ENCODE results near the gene ENGASE. TPM values are rescaled to one million over a fixed set of nuclear protein-coding genes. Genes with fewer than 3 reads are reported as not detected.

The ENGASE gene
- total RNA-seq, 3 donors from 2014 or later, result 27.4 to 35.0 (median 31.5) TPM

GRCh38 chr17:79095345-79096055, 20.9 kb downstream of the ENGASE start:
- Histone ChIP-seq H3K9me3 (no peaks in the 10 kb centered on the region), H3K4me1 (no peaks in the 10 kb centered on the region), H3K27ac (no peak overlapping the region), H3K27me3 (peaks cover 0 to 96% of the 10 kb centered on the region in 2 donors), H3K4me3 (no peak overlapping the region), H3K36me3 (no peaks in the 10 kb centered on the region)
- no peak for DNase-seq (ENCODE audit: low spot score in 2 of 2)
- intact Hi-C loops (cut with DNase I; ENCODE audit: low total_unique reads), result no loop called here
- TF ChIP-seq CTCF (IDR thresholded peaks at IDR 0.05), result no peak
- TF ChIP-seq POLR2A (IDR thresholded peaks at IDR 0.05), result no peak
- TF ChIP-seq POLR2AphosphoS5 (IDR thresholded peaks at IDR 0.05), result no peak

DNA sequence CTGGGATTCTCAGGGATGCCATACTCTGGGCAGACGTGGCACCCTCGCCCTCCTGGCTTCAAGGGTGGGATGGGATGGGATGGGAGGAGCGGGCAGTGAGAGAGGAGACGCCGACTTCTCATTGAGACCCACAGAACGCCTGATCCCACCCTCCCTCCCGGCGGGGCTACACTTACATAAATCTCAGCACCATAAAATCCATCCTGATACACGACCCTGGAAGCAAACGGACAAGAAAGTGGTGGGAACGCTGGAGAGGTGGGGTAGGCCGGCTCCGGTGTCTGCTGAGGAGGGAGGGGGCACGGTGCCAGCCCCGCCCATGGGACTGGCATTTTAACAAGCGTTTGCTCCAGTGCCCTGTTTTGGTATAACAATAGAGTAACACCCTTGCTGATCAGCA, 21.9 kb downstream of the ENGASE start:
- H3K4me1 ChIP-seq, result no peaks in the 10 kb centered on the region
- intact Hi-C loops (cut with DNase I; ENCODE audit: low total_unique reads), result no loop called here
- peaks cover 0 to 97% of the 10 kb centered on the region in 2 donors for H3K27me3 ChIP-seq
- H3K36me3 ChIP-seq, result no peaks in the 10 kb centered on the region
- TF ChIP-seq POLR2AphosphoS5 (IDR thresholded peaks at IDR 0.05), result no peak
- no peak for TF ChIP-seq CTCF (IDR thresholded peaks at IDR 0.05)
- DNase-seq (ENCODE audit: low spot score in 2 of 2), result no peak
- no peak overlapping the region for H3K4me3 ChIP-seq
- H3K27ac ChIP-seq, result no peak overlapping the region
- no peaks in the 10 kb centered on the region for H3K9me3 ChIP-seq

DNA sequence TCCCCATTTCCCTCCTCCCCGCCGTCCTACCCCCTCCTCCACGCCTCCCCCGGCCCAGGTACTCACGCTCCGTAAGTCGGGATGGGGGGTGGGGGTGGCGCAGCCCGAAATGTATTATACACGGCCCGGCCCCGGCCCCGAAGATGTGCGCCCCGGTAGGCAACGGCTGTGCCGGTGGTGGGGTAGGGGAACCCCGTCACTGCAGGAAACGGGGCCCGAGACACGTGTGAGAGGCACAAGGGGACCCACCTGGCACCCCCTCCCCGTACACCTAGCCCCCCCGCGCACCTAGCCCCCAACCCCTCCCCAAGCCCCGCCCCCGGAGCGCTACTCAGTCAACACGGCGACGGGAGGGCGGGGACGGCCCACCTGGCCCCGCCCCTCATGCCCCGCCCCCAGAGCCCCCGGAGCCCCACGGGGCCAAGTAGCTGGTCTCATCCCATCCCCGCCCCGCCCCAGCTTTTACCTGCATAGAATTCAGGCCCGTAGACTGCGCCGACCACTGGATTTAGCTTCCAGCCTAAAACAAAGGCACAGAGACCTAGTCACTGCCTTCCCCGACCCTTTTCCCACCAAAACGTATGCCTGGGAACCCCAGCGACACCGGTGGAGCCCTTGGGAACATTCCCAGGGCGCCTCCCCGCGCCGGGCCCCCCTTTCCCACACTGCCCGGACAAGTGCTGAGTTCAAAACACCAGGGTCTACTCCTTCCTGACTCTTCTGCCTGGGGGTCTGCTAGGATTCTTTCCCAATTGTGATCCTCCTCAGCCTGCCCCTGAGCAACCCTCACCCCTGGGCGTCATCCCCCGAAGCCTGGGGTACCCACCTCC, 22.8 kb downstream of the ENGASE start:
- Histone ChIP-seq H3K27me3 (peaks cover 2 to 97% of the 10 kb centered on the region in 2 donors), H3K4me1 (no peaks in the 10 kb centered on the region), H3K4me3 (no peak overlapping the region), H3K9me3 (no peaks in the 10 kb centered on the region), H3K36me3 (no peaks in the 10 kb centered on the region), H3K27ac (no peak overlapping the region)
- intact Hi-C loops (cut with DNase I; ENCODE audit: low total_unique reads), result no loop called here
- TF ChIP-seq POLR2A (IDR thresholded peaks at IDR 0.05) (no peak), POLR2AphosphoS5 (IDR thresholded peaks at IDR 0.05) (no peak), CTCF (IDR thresholded peaks at IDR 0.05) (no peak)
- no peak for DNase-seq (ENCODE audit: low spot score in 2 of 2)

GRCh38 chr17:79098282-79098867, 23.8 kb downstream of the ENGASE start:
- no peaks in the 10 kb centered on the region for H3K9me3 ChIP-seq
- no peaks in the 10 kb centered on the region for H3K4me1 ChIP-seq
- H3K4me3 ChIP-seq, result no peak overlapping the region
- DNase-seq (ENCODE audit: low spot score in 2 of 2), result no peak
- no peak for TF ChIP-seq CTCF (IDR thresholded peaks at IDR 0.05)
- TF ChIP-seq POLR2A (IDR thresholded peaks at IDR 0.05), result no peak
- TF ChIP-seq POLR2AphosphoS5 (IDR thresholded peaks at IDR 0.05), result no peak
- peaks cover 4 to 97% of the 10 kb centered on the region in 2 donors for H3K27me3 ChIP-seq
- intact Hi-C loops (cut with DNase I; ENCODE audit: low total_unique reads), result no loop called here
- no peaks in the 10 kb centered on the region for H3K36me3 ChIP-seq
- no peak overlapping the region for H3K27ac ChIP-seq

GRCh38 chr17:79100405-79100804, 25.8 kb downstream of the ENGASE start:
- no peak for TF ChIP-seq POLR2AphosphoS5 (IDR thresholded peaks at IDR 0.05)
- no peak for TF ChIP-seq CTCF (IDR thresholded peaks at IDR 0.05)
- no peak for TF ChIP-seq POLR2A (IDR thresholded peaks at IDR 0.05)
- H3K27me3 ChIP-seq, result peaks cover 4 to 97% of the 10 kb centered on the region in 2 donors
- no peaks in the 10 kb centered on the region for H3K4me1 ChIP-seq
- H3K27ac ChIP-seq, result no peak overlapping the region
- intact Hi-C loops (cut with DNase I; ENCODE audit: low total_unique reads), result no loop called here
- no peak overlapping the region for H3K4me3 ChIP-seq
- no peak for DNase-seq (ENCODE audit: low spot score in 2 of 2)
- no peaks in the 10 kb centered on the region for H3K9me3 ChIP-seq
- no peaks in the 10 kb centered on the region for H3K36me3 ChIP-seq
